HG03378 (cell line): ENCODE measurements around the gene SYT2.
"Not testable (repeated sequence)": the region's sequence is repeated elsewhere in the genome, so short reads cannot be mapped to it uniquely, and the experiment has no call there.

ENCODE experiments used
- ATAC-seq: cut with Tn5 transposase; IDR thresholded peaks from one replicate; pipeline ENCODE4 v1.9.1; 2021; ENCODE audit warnings: mild to moderate bottlenecking, moderate library complexity; ENCODE audit not compliant: unreplicated experiment

SYT2 gene

GRCh38 chr1:202644219-202645096 is 65.8 kb downstream of the SYT2 start:
- no peak for ATAC-seq

GRCh38 chr1:202643397-202644218 is 66.6 kb downstream of the SYT2 start:
- ATAC-seq: no peak

GRCh38 chr1:202642619-202643291 is 67.5 kb downstream of the SYT2 start:
- no peak for ATAC-seq

- no peak for ATAC-seq
Observed at GRCh38 chr1:202642212-202642611, 68.0 kb downstream of the SYT2 start.

- no peak for ATAC-seq
Observed at GRCh38 chr1:202639500-202639899, 70.8 kb downstream of the SYT2 start.

GRCh38 chr1:202638701-202639305 is 71.5 kb downstream of the SYT2 start:
- ATAC-seq: not testable (repeated sequence)

- no peak for ATAC-seq
Observed at GRCh38 chr1:202638019-202638700, 72.1 kb downstream of the SYT2 start.

GRCh38 chr1:202637321-202638018 is 72.8 kb downstream of the SYT2 start:
- not testable (repeated sequence) for ATAC-seq

- not testable (repeated sequence) for ATAC-seq
Observed at GRCh38 chr1:202636171-202636570, 74.1 kb downstream of the SYT2 start.

- no peak for ATAC-seq
Observed at GRCh38 chr1:202632241-202632640, 78.0 kb downstream of the SYT2 start.

GRCh38 chr1:202631076-202631923 is 79.0 kb downstream of the SYT2 start:
- no peak for ATAC-seq

GRCh38 chr1:202630541-202630940 is 79.7 kb downstream of the SYT2 start:
- ATAC-seq: no peak

- ATAC-seq: not testable (repeated sequence)
Observed at GRCh38 chr1:202630096-202630495, 80.2 kb downstream of the SYT2 start.

- peak; percentile 79 for ATAC-seq
Observed at GRCh38 chr1:202629257-202629811, 80.9 kb downstream of the SYT2 start.

GRCh38 chr1:202628646-202629215 is 81.5 kb downstream of the SYT2 start:
- no peak for ATAC-seq

- no peak for ATAC-seq
Observed at GRCh38 chr1:202627841-202628565, 82.3 kb downstream of the SYT2 start.

- ATAC-seq: not testable (repeated sequence)
Observed at GRCh38 chr1:202627036-202627435, 83.2 kb downstream of the SYT2 start.
